Vagina (tissue), 2 donors: Measurements from ENCODE around the gene PAK3.

Experiments used
- CTCF ChIP-seq, 3 experiments: fragments of 450-650 bp in 2 of 3; fragments of 200-600 bp in 1 of 3; sonication (generic) in 1 of 3; IDR thresholded peaks; one replicate each; pipeline ENCODE4 v1.5.1; 2017 to 2019; ENCODE audit warnings: antibody characterized with exemption in 3 of 3, mild to moderate bottlenecking in 2 of 3, moderate library complexity in 2 of 3
- POLR2A ChIP-seq, 2 donors: fragments of 450-650 bp; IDR thresholded peaks; one replicate each; pipeline ENCODE4 v1.6.1; 2017; ENCODE audit warnings: antibody characterized with exemption in 2 of 2, mild to moderate bottlenecking in 2 of 2, moderate library complexity in 2 of 2

GRCh38 chrX:111119341-111119740 is 23.4 kb downstream of the PAK3 start:
- TF ChIP-seq POLR2A (IDR thresholded peaks at IDR 0.05) (no peak), CTCF (IDR thresholded peaks at IDR 0.05) (no peak)
